SK-N-MC (cell line): ENCODE data around the gene TJP1.

Source experiments
- EZH2 ChIP-seq: fragments of 200-600 bp; sonication (generic); IDR thresholded peaks from one replicate; pipeline ENCODE4 v1.6.1; 2017; ENCODE audit warnings: antibody characterized with exemption
- FOXP2 ChIP-seq: optimal IDR thresholded peaks from 2 replicates; pipeline ENCODE3; 2011; ENCODE audit warnings: mild to moderate bottlenecking, moderate library complexity; ENCODE audit not compliant: insufficient read depth; ENCODE audit errors: extremely low read length, control extremely low read depth
- POLR2AphosphoS5 ChIP-seq: IDR thresholded peaks from 2 replicates; pipeline ENCODE4 v1.6.1; 2012; ENCODE audit warnings: mild to moderate bottlenecking, low read depth, low read length, borderline replicate concordance

- TF ChIP-seq POLR2AphosphoS5 (no peak), EZH2 (no peak), FOXP2 (no peak)
Measured at GRCh38 chr15:29753506-29753905, 68.8 kb downstream of the TJP1 start.
